Ovary (tissue), 9 donors: ENCODE results near the gene UAP1L1. TPM values are rescaled to one million over a fixed set of nuclear protein-coding genes. Genes with fewer than 3 reads are reported as not detected.

Source experiments
- DNase-seq, 5 donors: peaks; one replicate each; pipeline ENCODE4 v3.0.0-alpha.2; 2019 to 2020
- H3K27ac ChIP-seq, 2 donors: fragments of 200-600 bp; one replicate each; pipeline versions ENCODE4 v1.5.1 to v1.8.0; 2019 to 2022
- H3K27me3 ChIP-seq: fragments of 200-600 bp; one replicate; pipeline ENCODE4 v1.8.0; 2022
- H3K36me3 ChIP-seq: fragments of 200-600 bp; sonication (generic); one replicate; pipeline ENCODE4 v1.5.1; 2019
- H3K4me1 ChIP-seq: one replicate; pipeline ENCODE4 v1.8.1; 2013; ENCODE audit warnings: mild to moderate bottlenecking, moderate library complexity; ENCODE audit not compliant: insufficient read depth
- H3K4me3 ChIP-seq: fragments of 200-600 bp; sonication (generic); one replicate; pipeline ENCODE4 v1.5.1; 2017
- H3K9me3 ChIP-seq, 2 donors: fragments of 200-600 bp in 1 of 2; sonication (generic) in 1 of 2; one replicate each; pipeline versions ENCODE4 v1.5.1 to v1.8.1; 2013 to 2019; ENCODE audit warnings: mild to moderate bottlenecking in 1 of 2, moderate library complexity in 1 of 2
- CTCF ChIP-seq, 3 donors: fragments of 450-650 bp in 2 of 3; fragments of 200-600 bp in 1 of 3; IDR thresholded peaks; one replicate each; pipeline versions ENCODE4 v1.5.1 to v1.8.0; 2016 to 2022; ENCODE audit warnings: antibody characterized with exemption in 3 of 3, mild to moderate bottlenecking in 1 of 3
- EP300 ChIP-seq: sonication (generic); formaldehyde crosslinking; IDR thresholded peaks from one replicate; pipeline ENCODE4 v1.6.1; 2017; ENCODE audit warnings: antibody characterized with exemption
- POLR2A ChIP-seq: fragments of 450-650 bp; IDR thresholded peaks from one replicate; pipeline ENCODE4 v1.6.1; 2017; ENCODE audit warnings: antibody characterized with exemption, mild to moderate bottlenecking, moderate library complexity
- WGBS, 3 donors: extraction: QIAGEN DNeasy Blood & Tissue Kit in 1 of 3; methylation state at CpG; one replicate each; pipeline versions ENCODE4 v1.1.5 to v1.1.7; 2013 to 2017; 5-methylcytosine and 5-hydroxymethylcytosine counted together
- intact Hi-C, 4 donors: fragments of 100-400 bp; cut with DNase I; formaldehyde crosslinking; loops; one replicate each; pipeline versions ENCODE4 v1.11.0 to v1.15.1; 2022 to 2023
- polyA plus RNA-seq, 2 donors: library from polyadenylated mRNA; stranded (reverse); fragments of 200-250 nt in 1 of 2; fragments of 350-450 nt in 1 of 2; fragmentation: Illumina TruSeq in 1 of 2; extraction: RNeasy Lipid Tissue Mini Kit (QIAGEN cat#74804) in 1 of 2; gene quantifications; one replicate each; pipeline ENCODE4 v1.2.3, GENCODE V29; 2013 to 2014
- total RNA-seq, 7 donors: library from RNA; depleted of rRNA in 2 of 7; stranded (reverse); fragments of >200 nt in 2 of 7; fragmentation: NEBNext Ultra II Directional in 3 of 7; extraction: Animal tissue kit (Norgen Biotek cat#: 25700) in 3 of 7; gene quantifications; one replicate each; pipeline versions ENCODE4 v1.1.0 to v1.2.4, GENCODE V29; 2016 to 2023
- donor health status: DM: no; HTN: no; CAD: no; lungs with moderate emphysema.
- donor health status: DM: no; HTN: no; CAD: no.
- donor health status: Bipolar disorder and iron deficiency.
- donor health status: DM: yes; HTN: yes; CAD: no.
- donor health status: DM: no; HTN: no; CAD: no.
- donor health status: DM: yes; HTN: yes; CAD: no.

The UAP1L1 gene
- total and polyA plus RNA-seq, 9 donors = 1.3 to 6.3 (median 4.1) TPM

- intact Hi-C loops = no loop called here
- no peak overlapping the region for H3K27ac ChIP-seq
- DNase-seq = no peak
- H3K9me3 ChIP-seq = no peaks in the 10 kb centered on the region
- H3K27me3 ChIP-seq = no peaks in the 10 kb centered on the region
- no peak overlapping the region for H3K4me3 ChIP-seq
- no peaks in the 10 kb centered on the region for H3K4me1 ChIP-seq
- TF ChIP-seq CTCF (IDR thresholded peaks at IDR 0.05) = no peak
- no peaks in the 10 kb centered on the region for H3K36me3 ChIP-seq
- 81 to 89% (median 81%) methylated on average over 17 to 20 of the region's 20 CpGs for WGBS, 3 donors
These were observed 20.6 kb downstream of the UAP1L1 start for GRCh38 chr9:137097761-137098462.

GRCh38 chr9:137099231-137099630, 21.9 kb downstream of the UAP1L1 start:
- WGBS, 3 donors = 86 to 92% (median 91%) methylated on average over 14 of the region's 14 CpGs
- Histone ChIP-seq H3K4me3 (no peak overlapping the region), H3K27ac (no peak overlapping the region), H3K36me3 (no peaks in the 10 kb centered on the region), H3K27me3 (no peaks in the 10 kb centered on the region), H3K4me1 (no peaks in the 10 kb centered on the region), H3K9me3 (no peaks in the 10 kb centered on the region)
- intact Hi-C loops = no loop called here
- no peak for TF ChIP-seq CTCF (IDR thresholded peaks at IDR 0.05)
- no peak for TF ChIP-seq EP300
- no peak for TF ChIP-seq POLR2A
- DNase-seq = no peak

GRCh38 chr9:137103206-137103999, 26.1 kb downstream of the UAP1L1 start:
- H3K36me3 ChIP-seq = no peaks in the 10 kb centered on the region
- no peak for TF ChIP-seq CTCF (IDR thresholded peaks at IDR 0.05)
- no peak for TF ChIP-seq POLR2A
- no peak for TF ChIP-seq EP300
- intact Hi-C loops = no loop called here

GRCh38 chr9:137105814-137106661, 28.7 kb downstream of the UAP1L1 start:
- TF ChIP-seq CTCF (IDR thresholded peaks at IDR 0.05) (no peak), EP300 (no peak), POLR2A (no peak)
- DNase-seq = no peak
- no peaks in the 10 kb centered on the region for H3K36me3 ChIP-seq
- no peak overlapping the region for H3K4me3 ChIP-seq
- no peak overlapping the region for H3K27ac ChIP-seq
- intact Hi-C loops = no loop called here
- no peaks in the 10 kb centered on the region for H3K9me3 ChIP-seq
- H3K27me3 ChIP-seq = no peaks in the 10 kb centered on the region
- no peaks in the 10 kb centered on the region for H3K4me1 ChIP-seq
- WGBS, 3 donors = 92 to 94% (median 92%) methylated on average over 27 to 31 of the region's 31 CpGs

More at GRCh38 chr9:137103206-137103999, 26.1 kb downstream of the UAP1L1 start:
- Histone ChIP-seq H3K27me3 (no peaks in the 10 kb centered on the region), H3K27ac (no peak overlapping the region), H3K4me3 (no peak overlapping the region), H3K4me1 (no peaks in the 10 kb centered on the region), H3K9me3 (no peaks in the 10 kb centered on the region)
- DNase-seq = no peak
- 91 to 94% (median 94%) methylated on average over 37 of the region's 37 CpGs for WGBS, 3 donors
